B cell (primary cell): ENCODE measurements around the gene MT1B. TPM values are rescaled to one million over a fixed set of nuclear protein-coding genes. Genes with fewer than 3 reads are reported as not detected.

ENCODE experiments used
- ATAC-seq: fragments of 200-7000 bp; cut with Tn5 transposase; one replicate; pipeline ENCODE4 v1.10.0; 2021; ENCODE audit warnings: low read depth, mild to moderate bottlenecking, moderate number of reproducible peaks, moderate library complexity
- CTCF ChIA-PET: fragments of 350-600 bp; sonication (Branson Sonifier 250); formaldehyde crosslinking; loops from one replicate; lab custom pipeline; 2021; ENCODE audit warnings: antibody characterized with exemption, inconsistent platforms; lab: Charles Lee
- POLR2A ChIA-PET: fragments of 350-600 bp; sonication (Branson Sonifier 250); formaldehyde crosslinking; loops from one replicate; lab custom pipeline; 2021; ENCODE audit warnings: antibody characterized with exemption; lab: Charles Lee
- DNase-seq: peaks from one replicate; pipeline ENCODE4 v3.0.0; 2013
- H2AFZ ChIP-seq: 2 replicates; pipeline ENCODE4 v1.6.1; 2012; ENCODE audit warnings: mild to moderate bottlenecking, low read depth, low read length; ENCODE audit not compliant: insufficient read depth, poor library complexity, severe bottlenecking
- H3K27ac ChIP-seq, 2 donors: 1 replicate in 1 of 2; 2 replicates in 1 of 2; pipeline ENCODE4 v1.5.1; 2012 to 2013; ENCODE audit warnings: low read length in 2 of 2, mild to moderate bottlenecking in 2 of 2, moderate library complexity in 1 of 2
- H3K27me3 ChIP-seq, 4 experiments: fragments of 200-600 bp in 1 of 4; sonication (generic) in 1 of 4; replicated peaks in 1 of 4; 1 replicate in 2 of 4; 2 replicates in 2 of 4; pipeline versions ENCODE4 v1.6.1 to v1.7.0; 2013 to 2016; ENCODE audit warnings: low read length in 3 of 4, mild to moderate bottlenecking in 2 of 4, mixed read lengths in 1 of 4, moderate library complexity in 1 of 4; ENCODE audit not compliant: insufficient read depth in 4 of 4, control insufficient read depth in 3 of 4; ENCODE audit errors: control extremely low read depth in 1 of 4
- H3K36me3 ChIP-seq, 2 experiments: replicated peaks in 1 of 2; 1 replicate in 1 of 2; 2 replicates in 1 of 2; pipeline versions ENCODE4 v1.6.1 to v1.7.1; 2013; ENCODE audit warnings: low read length in 1 of 2; ENCODE audit not compliant: insufficient read depth in 2 of 2, control insufficient read depth in 1 of 2; ENCODE audit errors: control extremely low read depth in 1 of 2, extremely low read depth in 1 of 2
- H3K4me1 ChIP-seq, 2 donors: fragments of 200-600 bp in 1 of 2; sonication (generic) in 1 of 2; 1 replicate in 1 of 2; 2 replicates in 1 of 2; pipeline versions ENCODE4 v1.5.1 to v1.6.1; 2013 to 2017; ENCODE audit warnings: low read length in 2 of 2; ENCODE audit not compliant: control insufficient read depth in 2 of 2, insufficient read depth in 2 of 2
- H3K4me2 ChIP-seq: replicated peaks from 2 replicates; pipeline ENCODE3; 2012; ENCODE audit warnings: mild to moderate bottlenecking, low read depth, low read length; ENCODE audit not compliant: poor library complexity, severe bottlenecking
- H3K4me3 ChIP-seq, 5 experiments: fragments of 200-600 bp in 1 of 5; sonication (generic) in 1 of 5; 1 replicate in 3 of 5; 2 replicates in 2 of 5; pipeline versions ENCODE4 v1.5.1 to v1.7.0; 2011 to 2016; ENCODE audit warnings: low read length in 4 of 5, mild to moderate bottlenecking in 4 of 5, low read depth in 2 of 5, control low read depth in 1 of 5, moderate library complexity in 1 of 5; ENCODE audit not compliant: insufficient read depth in 1 of 5; ENCODE audit errors: control extremely low read depth in 1 of 5, extremely low read depth in 1 of 5
- H3K79me2 ChIP-seq: fragments of 200-600 bp; sonication (generic); one replicate; pipeline ENCODE4 v1.6.0; 2016; ENCODE audit warnings: low read length; ENCODE audit not compliant: control insufficient read depth, insufficient read depth
- H3K9ac ChIP-seq: fragments of 200-600 bp; sonication (generic); 2 replicates; pipeline ENCODE4 v1.6.1; 2017; ENCODE audit warnings: mild to moderate bottlenecking, low read length, moderate library complexity
- H3K9me3 ChIP-seq, 3 donors: one replicate each; pipeline versions ENCODE4 v1.6.1 to v1.7.1; 2013; ENCODE audit warnings: low read length in 2 of 3; ENCODE audit not compliant: control insufficient read depth in 2 of 3, insufficient read depth in 1 of 3; ENCODE audit errors: control extremely low read depth in 1 of 3
- H4K20me1 ChIP-seq: 2 replicates; pipeline ENCODE4 v1.6.0; 2012; ENCODE audit warnings: mild to moderate bottlenecking, low read length; ENCODE audit not compliant: insufficient read depth, control insufficient read depth, poor library complexity, severe bottlenecking
- H3K27ac Mint-ChIP-seq: one replicate; pipeline ENCODE4 v1.8.0; 2021; ENCODE audit warnings: mixed read lengths
- H3K27me3 Mint-ChIP-seq: one replicate; pipeline ENCODE4 v1.8.0; 2021; ENCODE audit warnings: mixed read lengths
- H3K4me1 Mint-ChIP-seq: one replicate; pipeline ENCODE4 v1.8.0; 2021; ENCODE audit warnings: mixed read lengths
- H3K4me3 Mint-ChIP-seq: one replicate; pipeline ENCODE4 v1.8.0; 2021; ENCODE audit warnings: mixed read lengths
- H3K9me3 Mint-ChIP-seq: one replicate; pipeline ENCODE4 v1.8.0; 2022; ENCODE audit warnings: mixed read lengths; ENCODE audit not compliant: insufficient read depth
- CTCF ChIP-seq: fragments of 200-600 bp; IDR thresholded peaks from one replicate; pipeline ENCODE4 v1.8.0; 2022; ENCODE audit warnings: antibody characterized with exemption, mild to moderate bottlenecking
- EZH2 ChIP-seq: IDR thresholded peaks from 2 replicates; pipeline ENCODE4 v1.6.1; 2012; ENCODE audit warnings: borderline replicate concordance, low read depth, mild to moderate bottlenecking, moderate library complexity, low read length; ENCODE audit not compliant: insufficient read depth, poor library complexity, severe bottlenecking
- WGBS: methylation state at CpG from one replicate; pipeline ENCODE4 v1.1.5; 2013; ENCODE audit warnings: missing lambda C conversion rate; ENCODE audit not compliant: insufficient coverage; 5-methylcytosine and 5-hydroxymethylcytosine counted together
- intact Hi-C: fragments of 100-400 bp; cut with micrococcal nuclease; formaldehyde crosslinking; loops from one replicate; pipeline ENCODE4 v1.10.0; 2022
- polyA minus RNA-seq: library from RNA; depleted of rRNA, polyadenylated mRNA; stranded (reverse); fragments of >200 nt; gene quantifications from 2 replicates; pipeline ENCODE4 v1.2.3, GENCODE V29; 2012
- polyA plus RNA-seq: library from polyadenylated mRNA; depleted of rRNA; stranded (reverse); fragments of >200 nt; gene quantifications from 2 replicates; pipeline ENCODE4 v1.2.3, GENCODE V29; 2012
- total RNA-seq, 2 donors: library from RNA; stranded (reverse); fragments of 120-200 nt in 1 of 2; gene quantifications; 1 replicate in 1 of 2; 2 replicates in 1 of 2; pipeline versions ENCODE4 v1.2.3 to v1.2.4, GENCODE V29; 2013 to 2022

Gene MT1B
- total RNA-seq (not detected in 2 replicates), polyA plus RNA-seq (not detected in 2 replicates), polyA minus RNA-seq (not detected in 2 replicates)
- total RNA-seq (2013) = not detected

GRCh38 chr16:56651586-56651985 is at the start of gene MT1B:
MT1B (plus strand) TSS chr16:56651886; CDS start chr16:56651954, 68 bp downstream.
- no peak for TF ChIP-seq EZH2
- TF ChIP-seq CTCF = no peak
- no peak within 1 kb of the TSS for H3K4me3 ChIP-seq
- ChIA-PET CTCF (interaction anchor here (2.8 kb wide), 1 partner anchor 8 kb away, joined by 8 read pairs; no protein-coding TSS in a partner anchor), POLR2A (no interaction called here)
- H3K27me3 ChIP-seq = peaks cover 0 to 23% (median 6%) of the 10 kb centered on the region in 4 experiments
- H3K4me1 ChIP-seq = peaks cover 4 to 19% of the 10 kb centered on the region in 2 donors
- Mint-ChIP-seq H3K9me3 (no peaks in the 10 kb centered on the region), H3K4me3 (no peak within 1 kb of the TSS), H3K4me1 (peaks cover 13% of the 10 kb centered on the region), H3K27me3 (peaks cover 24% of the 10 kb centered on the region), H3K27ac (no peak within 1 kb of the TSS)
- H3K36me3 ChIP-seq = no peaks in the 10 kb centered on the region
- no peak within 1 kb of the TSS for H3K27ac ChIP-seq
- no peak for DNase-seq
- no peaks in the 10 kb centered on the region for H3K79me2 ChIP-seq
- H4K20me1 ChIP-seq = no peaks in the 10 kb centered on the region
- intact Hi-C loops = no loop called here
- no peak within 1 kb of the TSS for H2AFZ ChIP-seq
- no peak within 1 kb of the TSS for H3K9ac ChIP-seq
- no peaks in the 10 kb centered on the region for H3K9me3 ChIP-seq
- no peak within 1 kb of the TSS for H3K4me2 ChIP-seq
- ATAC-seq = no peak
- WGBS = 85% methylated on average over 7 of the region's 7 CpGs

- Histone ChIP-seq H3K9me3 (no peaks in the 10 kb centered on the region), H2AFZ (no peak overlapping the region), H3K4me2 (no peak overlapping the region), H4K20me1 (no peaks in the 10 kb centered on the region), H3K4me3 (no peak overlapping the region), H3K36me3 (no peaks in the 10 kb centered on the region), H3K27me3 (peaks cover 0 to 11% (median 3%) of the 10 kb centered on the region in 4 experiments), H3K79me2 (no peaks in the 10 kb centered on the region), H3K4me1 (peaks cover 5 to 15% of the 10 kb centered on the region in 2 donors), H3K27ac (no peak overlapping the region), H3K9ac (no peak overlapping the region)
- H3K4me3 Mint-ChIP-seq = no peak overlapping the region
- WGBS = 17% methylated on average over 3 of the region's 4 CpGs
- peaks cover 19% of the 10 kb centered on the region for H3K27me3 Mint-ChIP-seq
- DNase-seq (no peak), ATAC-seq (no peak)
- CTCF ChIA-PET = interaction anchor here (0.7 to 1.9 kb wide), 5 partner anchors 20 to 100 kb away, joined by 3 to 18 read pairs (median 4); no protein-coding TSS in a partner anchor
- intact Hi-C loops = loop anchor here (10.0 kb wide), 1 partner anchor 311 kb away; no protein-coding TSS in a partner anchor
- TF ChIP-seq CTCF (no peak), EZH2 (no peak)
- H3K9me3 Mint-ChIP-seq = no peaks in the 10 kb centered on the region
- POLR2A ChIA-PET = interaction anchor here (1.0 kb wide), 1 partner anchor 98 kb away, joined by 4 read pairs; no protein-coding TSS in a partner anchor
- peaks cover 12% of the 10 kb centered on the region for H3K4me1 Mint-ChIP-seq
- H3K27ac Mint-ChIP-seq = no peak overlapping the region
These were observed 48.1 kb upstream of the MT1B start for GRCh38 chr16:56603589-56603988.
